ENCODE data around the gene FRMD8.

DNA sequence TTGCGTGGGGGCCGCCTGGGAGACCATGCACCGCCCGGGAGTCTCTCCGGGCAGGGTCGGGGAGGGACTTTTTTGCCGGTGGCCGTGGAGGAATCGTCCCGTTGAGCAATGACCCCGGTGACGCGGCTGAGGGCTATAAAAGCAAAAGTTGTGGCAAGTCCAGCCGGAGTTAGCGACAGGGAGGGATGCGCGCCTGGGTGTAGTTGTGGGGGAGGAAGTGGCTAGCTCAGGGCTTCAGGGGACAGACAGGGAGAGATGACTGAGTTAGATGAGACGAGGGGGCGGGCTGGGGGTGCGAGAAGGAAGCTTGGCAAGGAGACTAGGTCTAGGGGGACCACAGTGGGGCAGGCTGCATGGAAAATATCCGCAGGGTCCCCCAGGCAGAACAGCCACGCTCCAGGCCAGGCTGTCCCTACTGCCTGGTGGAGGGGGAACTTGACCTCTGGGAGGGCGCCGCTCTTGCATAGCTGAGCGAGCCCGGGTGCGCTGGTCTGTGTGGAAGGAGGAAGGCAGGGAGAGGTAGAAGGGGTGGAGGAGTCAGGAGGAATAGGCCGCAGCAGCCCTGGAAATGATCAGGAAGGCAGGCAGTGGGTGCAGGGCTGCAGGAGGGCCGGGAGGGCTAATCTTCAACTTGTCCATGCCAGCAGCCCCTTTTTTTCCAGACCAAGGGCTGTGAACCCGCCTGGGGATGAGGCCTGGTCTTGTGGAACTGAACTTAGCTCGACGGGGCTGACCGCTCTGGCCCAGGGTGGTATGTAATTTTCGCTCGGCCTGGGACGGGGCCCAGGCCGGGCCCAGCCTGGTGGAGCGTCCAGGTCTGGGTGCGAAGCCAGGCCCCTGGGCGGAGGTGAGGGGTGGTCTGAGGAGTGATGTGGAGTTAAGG, 36.4 kb downstream of the FRMD8 start, which contains the start of gene NEAT1:
- peak; percentile 55 for TF ChIP-seq EP300 (IDR thresholded peaks at IDR 0.05)
- TF ChIP-seq, protein P1, sequence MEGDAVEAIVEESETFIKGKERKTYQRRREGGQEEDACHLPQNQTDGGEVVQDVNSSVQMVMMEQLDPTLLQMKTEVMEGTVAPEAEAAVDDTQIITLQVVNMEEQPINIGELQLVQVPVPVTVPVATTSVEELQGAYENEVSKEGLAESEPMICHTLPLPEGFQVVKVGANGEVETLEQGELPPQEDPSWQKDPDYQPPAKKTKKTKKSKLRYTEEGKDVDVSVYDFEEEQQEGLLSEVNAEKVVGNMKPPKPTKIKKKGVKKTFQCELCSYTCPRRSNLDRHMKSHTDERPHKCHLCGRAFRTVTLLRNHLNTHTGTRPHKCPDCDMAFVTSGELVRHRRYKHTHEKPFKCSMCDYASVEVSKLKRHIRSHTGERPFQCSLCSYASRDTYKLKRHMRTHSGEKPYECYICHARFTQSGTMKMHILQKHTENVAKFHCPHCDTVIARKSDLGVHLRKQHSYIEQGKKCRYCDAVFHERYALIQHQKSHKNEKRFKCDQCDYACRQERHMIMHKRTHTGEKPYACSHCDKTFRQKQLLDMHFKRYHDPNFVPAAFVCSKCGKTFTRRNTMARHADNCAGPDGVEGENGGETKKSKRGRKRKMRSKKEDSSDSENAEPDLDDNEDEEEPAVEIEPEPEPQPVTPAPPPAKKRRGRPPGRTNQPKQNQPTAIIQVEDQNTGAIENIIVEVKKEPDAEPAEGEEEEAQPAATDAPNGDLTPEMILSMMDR (IDR thresholded peaks at IDR 0.05), result peak in 2 of 3 donors; percentile 24 to 37
- TF ChIP-seq POLR2A (IDR thresholded peaks at IDR 0.05), result peak; percentile 100

Data from ovary (tissue), 3 donors.